Neural crest cell (in vitro differentiated cells): ENCODE data around the gene S100P. TPM values are rescaled to one million over a fixed set of nuclear protein-coding genes. Genes with fewer than 3 reads are reported as not detected.

Experiments
- DNase-seq: peaks from one replicate; pipeline ENCODE4 v3.0.0; 2021; ENCODE audit warnings: low read depth, mixed read lengths, low spot score
- H3K27ac Mint-ChIP-seq: one replicate; pipeline ENCODE4 v1.8.0; 2021; ENCODE audit warnings: mild to moderate bottlenecking, mixed read lengths; ENCODE audit not compliant: unreplicated experiment
- H3K27me3 Mint-ChIP-seq: 2 replicates; pipeline ENCODE4 v1.8.0; 2021; ENCODE audit warnings: low read depth, mild to moderate bottlenecking, mixed read lengths
- H3K36me3 Mint-ChIP-seq: 2 replicates; pipeline ENCODE4 v1.8.0; 2021; ENCODE audit warnings: low read depth, mild to moderate bottlenecking, mixed read lengths
- H3K4me1 Mint-ChIP-seq: 2 replicates; pipeline ENCODE4 v1.8.0; 2021; ENCODE audit warnings: mixed read lengths
- H3K4me3 Mint-ChIP-seq: one replicate; pipeline ENCODE4 v1.8.0; 2021; ENCODE audit warnings: mild to moderate bottlenecking, mixed read lengths
- H3K9me3 Mint-ChIP-seq: 2 replicates; pipeline ENCODE4 v1.8.0; 2021; ENCODE audit warnings: mixed read lengths
- total RNA-seq: library from RNA; stranded (reverse); gene quantifications from 2 replicates; pipeline ENCODE4 v1.2.1, GENCODE V29; 2021
- TF ChIP-seq, protein P1 (sequence below): fragments of 200-600 bp; sonication (generic); conservative IDR thresholded peaks from 2 replicates; pipeline ENCODE4 v1.5.0; 2021; ENCODE audit warnings: antibody characterized with exemption, mild to moderate bottlenecking

The S100P gene
- total RNA-seq, 1 donor from 2014 or later = not detected

DNA sequence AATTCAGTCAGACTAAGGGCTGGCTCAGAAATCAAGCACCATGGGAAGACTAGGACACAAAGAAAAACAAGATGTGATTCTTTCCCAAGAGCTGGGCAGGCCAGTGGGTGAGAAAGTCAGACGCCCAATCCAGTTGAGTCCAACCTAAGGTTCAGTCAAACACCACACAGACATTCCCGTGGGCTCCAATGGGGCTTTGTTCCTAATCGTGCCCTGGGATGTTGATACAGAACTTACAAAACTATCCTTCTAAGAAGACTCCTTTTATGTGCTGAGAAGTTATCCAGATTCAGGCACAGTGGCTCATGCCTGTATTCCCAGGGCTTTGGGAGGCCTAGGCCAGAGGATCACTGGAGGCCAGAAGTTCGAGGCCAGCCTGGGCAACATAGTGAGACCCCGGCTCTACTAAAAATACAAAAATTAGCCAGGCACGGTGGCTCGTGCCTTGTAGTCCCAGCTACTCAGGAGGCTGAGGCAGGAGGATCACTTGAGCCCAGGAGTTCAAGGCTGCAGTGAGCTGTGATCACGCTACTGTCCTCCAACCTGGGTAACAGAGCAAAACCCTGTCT is 26.0 kb downstream of the S100P start:
- no peak for DNase-seq

DNA sequence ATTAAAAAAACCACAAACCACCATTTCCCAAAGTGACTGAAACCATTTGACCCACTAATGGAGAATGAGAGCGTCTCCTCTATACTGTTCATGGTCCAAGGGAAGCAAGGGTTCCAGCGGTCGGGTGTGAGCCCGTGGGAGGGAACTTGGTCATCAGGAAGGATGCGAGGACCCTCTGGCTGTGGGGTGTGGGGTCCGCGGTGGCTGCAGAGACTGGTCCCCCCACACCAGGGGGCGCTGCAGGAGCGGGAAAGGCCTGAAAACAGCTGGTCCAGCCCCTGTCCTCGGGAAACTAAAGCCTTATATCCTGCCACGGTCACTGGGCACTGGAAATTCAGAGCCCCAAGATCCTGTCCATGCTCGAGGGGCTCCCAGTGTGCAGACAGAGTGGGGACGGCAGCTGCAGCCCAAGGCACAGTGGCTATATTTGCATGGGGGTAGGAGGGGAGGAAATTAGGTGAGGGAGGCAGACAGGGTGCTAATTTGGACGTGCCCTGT is 26.6 kb downstream of the S100P start:
- Mint-ChIP-seq H3K9me3 (no peaks in the 10 kb centered on the region), H3K4me3 (peak overlapping the region; percentile 88), H3K36me3 (peaks cover 3% of the 10 kb centered on the region), H3K4me1 (peaks cover 36% of the 10 kb centered on the region), H3K27me3 (peaks cover 6% of the 10 kb centered on the region), H3K27ac (peak overlapping the region; percentile 87)
- peak; percentile 99 for DNase-seq
- TF ChIP-seq, protein P1, sequence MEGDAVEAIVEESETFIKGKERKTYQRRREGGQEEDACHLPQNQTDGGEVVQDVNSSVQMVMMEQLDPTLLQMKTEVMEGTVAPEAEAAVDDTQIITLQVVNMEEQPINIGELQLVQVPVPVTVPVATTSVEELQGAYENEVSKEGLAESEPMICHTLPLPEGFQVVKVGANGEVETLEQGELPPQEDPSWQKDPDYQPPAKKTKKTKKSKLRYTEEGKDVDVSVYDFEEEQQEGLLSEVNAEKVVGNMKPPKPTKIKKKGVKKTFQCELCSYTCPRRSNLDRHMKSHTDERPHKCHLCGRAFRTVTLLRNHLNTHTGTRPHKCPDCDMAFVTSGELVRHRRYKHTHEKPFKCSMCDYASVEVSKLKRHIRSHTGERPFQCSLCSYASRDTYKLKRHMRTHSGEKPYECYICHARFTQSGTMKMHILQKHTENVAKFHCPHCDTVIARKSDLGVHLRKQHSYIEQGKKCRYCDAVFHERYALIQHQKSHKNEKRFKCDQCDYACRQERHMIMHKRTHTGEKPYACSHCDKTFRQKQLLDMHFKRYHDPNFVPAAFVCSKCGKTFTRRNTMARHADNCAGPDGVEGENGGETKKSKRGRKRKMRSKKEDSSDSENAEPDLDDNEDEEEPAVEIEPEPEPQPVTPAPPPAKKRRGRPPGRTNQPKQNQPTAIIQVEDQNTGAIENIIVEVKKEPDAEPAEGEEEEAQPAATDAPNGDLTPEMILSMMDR = peak; percentile 99

More for the DNA sequence above, 26.0 kb downstream of the S100P start:
- H3K4me3 Mint-ChIP-seq = peak overlapping the region; percentile 80
- TF ChIP-seq, protein P1 = no peak
- H3K9me3 Mint-ChIP-seq = no peaks in the 10 kb centered on the region
- peaks cover 3% of the 10 kb centered on the region for H3K36me3 Mint-ChIP-seq
- peaks cover 6% of the 10 kb centered on the region for H3K27me3 Mint-ChIP-seq
- no peak overlapping the region for H3K27ac Mint-ChIP-seq
- H3K4me1 Mint-ChIP-seq = peaks cover 33% of the 10 kb centered on the region

DNA sequence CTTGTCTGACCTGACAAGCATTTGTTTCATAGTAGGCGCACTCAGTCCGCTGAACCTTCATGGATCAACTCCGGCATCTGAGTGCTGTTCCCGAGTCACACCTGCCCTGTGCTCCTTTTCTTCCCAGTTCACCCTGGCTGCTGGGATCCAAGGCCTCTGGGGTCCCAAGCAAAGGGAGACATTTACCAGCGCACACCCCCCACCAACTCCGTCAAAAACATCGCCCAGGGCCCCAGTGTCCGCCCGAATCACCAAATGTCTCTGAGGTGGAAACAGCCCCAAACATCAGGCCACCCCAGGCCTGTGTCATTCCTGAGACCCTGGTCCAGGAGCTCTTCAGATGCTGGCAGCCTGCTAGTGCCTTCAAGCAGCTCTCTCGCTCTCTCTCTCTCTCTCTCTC is 27.4 kb downstream of the S100P start:
- Mint-ChIP-seq H3K27me3 (peaks cover 4% of the 10 kb centered on the region), H3K4me1 (peaks cover 31% of the 10 kb centered on the region), H3K36me3 (peaks cover 3% of the 10 kb centered on the region), H3K9me3 (no peaks in the 10 kb centered on the region), H3K4me3 (peak overlapping the region; percentile 53), H3K27ac (no peak overlapping the region)
- TF ChIP-seq, protein P1 = no peak
- DNase-seq = no peak

DNA sequence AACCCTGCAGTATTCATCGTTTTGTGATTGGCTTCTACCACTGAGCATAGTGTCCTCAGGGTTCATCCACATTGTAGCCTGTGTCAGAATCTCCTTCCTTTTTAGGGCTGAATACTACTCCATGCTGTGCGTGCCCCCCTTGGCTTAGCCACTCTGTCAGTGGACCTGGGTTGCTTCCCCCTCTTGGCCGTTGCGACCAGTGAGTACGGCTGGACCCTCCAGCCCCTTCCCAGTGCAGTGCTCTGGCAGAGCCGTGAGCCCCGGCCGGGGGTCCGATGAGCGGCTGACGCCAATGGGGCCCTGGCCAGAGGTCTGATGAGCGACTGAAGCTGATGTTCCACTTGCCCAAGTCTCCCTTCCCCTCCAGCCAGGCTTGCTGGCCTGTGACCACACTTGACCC is 29.2 kb downstream of the S100P start:
- Mint-ChIP-seq H3K36me3 (peaks cover 3% of the 10 kb centered on the region), H3K27me3 (peaks cover 5% of the 10 kb centered on the region), H3K9me3 (no peaks in the 10 kb centered on the region), H3K4me3 (no peak overlapping the region), H3K4me1 (peaks cover 36% of the 10 kb centered on the region), H3K27ac (no peak overlapping the region)
- TF ChIP-seq, protein P1 = no peak
- no peak for DNase-seq

DNA sequence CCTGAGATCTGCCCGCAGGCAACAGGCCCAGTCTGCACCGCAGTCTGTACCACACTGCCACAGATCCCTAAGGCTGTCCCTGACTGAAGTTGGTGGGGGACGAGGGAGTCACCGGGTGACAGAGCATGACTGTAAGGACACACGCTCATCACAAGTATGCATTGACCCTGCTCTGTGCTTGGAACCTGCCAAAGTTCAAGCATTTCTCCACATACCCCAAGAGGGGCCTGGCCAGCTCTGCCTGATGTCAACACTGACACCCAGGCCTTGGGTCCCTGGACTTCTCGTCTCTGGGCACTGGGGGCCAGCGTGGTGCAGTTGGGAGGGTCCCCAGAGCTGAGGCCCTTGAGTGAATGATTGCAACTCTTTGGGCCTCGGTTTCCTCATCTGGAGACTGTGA is 30.2 kb downstream of the S100P start:
- DNase-seq = no peak
- H3K4me3 Mint-ChIP-seq = no peak overlapping the region
- peaks cover 39% of the 10 kb centered on the region for H3K4me1 Mint-ChIP-seq
- H3K27ac Mint-ChIP-seq = no peak overlapping the region
- no peaks in the 10 kb centered on the region for H3K9me3 Mint-ChIP-seq
- TF ChIP-seq, protein P1 = no peak
- peaks cover 3% of the 10 kb centered on the region for H3K36me3 Mint-ChIP-seq
- H3K27me3 Mint-ChIP-seq = peaks cover 12% of the 10 kb centered on the region
